GM18502 (cell line): ENCODE data around the gene RIGI.
"Not testable (repeated sequence)": the region's sequence is repeated elsewhere in the genome, so short reads cannot be mapped to it uniquely, and the experiment has no call there.

Experiments
- ATAC-seq: cut with Tn5 transposase; IDR thresholded peaks from one replicate; pipeline ENCODE4 v1.9.1; 2021; ENCODE audit warnings: mild to moderate bottlenecking; ENCODE audit not compliant: unreplicated experiment, poor library complexity

Gene RIGI

DNA sequence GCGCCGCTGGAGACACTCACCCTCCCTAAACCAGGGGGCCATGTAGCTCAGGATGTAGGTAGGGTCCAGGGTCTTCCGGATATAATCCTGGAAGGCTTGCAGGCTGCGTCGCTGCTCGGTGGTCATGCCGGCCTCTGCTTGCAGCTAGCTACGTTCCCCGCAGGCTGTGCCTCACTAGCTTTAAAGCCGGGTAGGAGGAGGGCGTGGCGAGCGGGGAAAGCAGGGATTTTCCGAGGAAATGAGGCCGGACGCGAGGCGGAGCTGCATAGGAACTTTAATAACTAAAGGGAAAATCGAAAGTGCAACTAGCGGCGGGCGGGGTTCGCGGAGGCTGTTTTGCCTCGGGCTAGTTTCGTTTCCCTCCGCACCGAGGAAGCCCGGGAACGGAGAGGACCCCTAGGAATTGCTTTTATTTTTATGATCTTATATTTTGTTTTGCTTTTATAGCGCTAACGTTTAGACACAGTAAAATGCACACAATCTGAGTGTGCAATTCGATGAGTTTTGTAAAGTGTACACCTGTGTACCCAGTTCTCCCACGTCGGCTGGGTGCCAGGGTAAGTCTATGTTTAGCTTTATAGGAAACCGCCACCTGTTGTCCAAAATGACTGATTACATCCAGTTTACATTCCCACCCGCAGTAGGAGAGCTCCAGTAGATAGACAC, at the start of gene RIGI:
Gene RIGI (minus strand): TSS at position 156 of the 666 bp plus-strand sequence. CDS start 30 bp downstream, at position 126.
- ATAC-seq, result peak; percentile 77

DNA sequence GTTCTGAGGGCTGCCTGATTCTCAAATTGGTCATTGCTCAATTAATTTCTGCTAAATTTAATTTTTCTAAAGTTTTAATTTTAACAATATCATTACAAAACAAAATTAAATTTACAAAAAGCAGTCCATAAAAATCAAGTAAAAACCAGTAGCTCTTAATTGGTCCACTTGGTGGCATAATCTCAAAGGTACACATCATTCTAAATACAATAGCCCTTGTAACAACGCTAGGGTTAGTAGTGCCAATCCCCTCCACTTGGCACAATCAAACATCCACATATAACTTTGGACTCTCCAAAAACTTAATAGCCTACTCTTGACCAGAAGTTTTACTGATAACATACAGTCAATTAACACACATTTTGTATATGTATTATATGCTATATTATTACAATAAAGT, 48.9 kb upstream of the RIGI start:
- no peak for ATAC-seq

DNA sequence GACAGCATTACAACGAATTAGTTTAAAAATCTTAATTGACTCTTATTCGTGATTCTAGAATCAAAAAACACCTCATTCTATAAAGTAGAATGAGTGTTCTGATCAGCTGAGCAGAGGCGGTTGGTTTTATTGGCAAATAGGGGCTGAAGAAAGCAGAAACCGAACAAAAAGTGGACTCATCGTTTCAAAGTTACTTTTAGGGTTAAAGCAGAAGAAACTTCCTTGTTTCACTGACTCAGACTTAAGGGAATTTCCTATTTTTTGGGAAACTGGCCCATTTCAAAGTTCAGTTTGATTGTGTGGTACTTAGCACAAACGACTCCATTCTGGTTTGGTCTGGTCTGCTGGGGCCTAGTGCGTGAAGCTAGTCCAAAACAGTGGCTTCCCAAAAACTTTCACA, 47.8 kb upstream of the RIGI start:
- no peak for ATAC-seq

DNA sequence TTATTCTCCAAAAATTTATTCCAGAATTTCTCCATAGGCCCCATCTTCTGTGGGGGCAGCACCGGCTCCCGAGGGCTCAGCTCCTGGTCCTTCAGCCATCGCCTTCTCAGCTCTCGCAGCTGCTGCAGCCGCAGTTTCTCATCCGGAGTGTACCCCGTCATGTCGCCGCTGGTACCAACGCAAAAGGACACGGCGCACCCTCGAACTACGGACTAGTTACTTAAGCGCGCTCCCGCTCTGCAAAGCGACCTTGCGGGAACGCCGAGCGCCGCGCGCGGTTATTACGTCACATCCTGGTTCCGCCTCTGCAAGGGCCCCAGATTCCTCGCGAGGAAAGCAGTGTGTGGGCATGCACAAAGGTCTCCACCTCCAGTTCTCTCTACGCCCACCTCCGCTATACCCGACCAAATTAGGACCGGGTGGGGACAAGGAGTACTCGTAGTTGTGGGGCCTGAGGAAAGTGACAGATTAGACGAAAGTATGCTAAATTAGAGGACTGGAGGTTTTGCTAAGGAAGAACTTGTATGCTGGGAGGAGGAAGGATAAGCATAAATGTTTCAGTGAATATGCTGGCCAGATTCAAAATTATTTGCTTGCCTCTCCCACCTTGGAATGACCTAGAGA, 47.0 kb upstream of the RIGI start, which contains the start of gene NDUFB6:
Gene NDUFB6 (minus strand): TSS at position 260 of the 624 bp plus-strand sequence. CDS start 99 bp downstream, at position 161.
- ATAC-seq, result peak; percentile 86

DNA sequence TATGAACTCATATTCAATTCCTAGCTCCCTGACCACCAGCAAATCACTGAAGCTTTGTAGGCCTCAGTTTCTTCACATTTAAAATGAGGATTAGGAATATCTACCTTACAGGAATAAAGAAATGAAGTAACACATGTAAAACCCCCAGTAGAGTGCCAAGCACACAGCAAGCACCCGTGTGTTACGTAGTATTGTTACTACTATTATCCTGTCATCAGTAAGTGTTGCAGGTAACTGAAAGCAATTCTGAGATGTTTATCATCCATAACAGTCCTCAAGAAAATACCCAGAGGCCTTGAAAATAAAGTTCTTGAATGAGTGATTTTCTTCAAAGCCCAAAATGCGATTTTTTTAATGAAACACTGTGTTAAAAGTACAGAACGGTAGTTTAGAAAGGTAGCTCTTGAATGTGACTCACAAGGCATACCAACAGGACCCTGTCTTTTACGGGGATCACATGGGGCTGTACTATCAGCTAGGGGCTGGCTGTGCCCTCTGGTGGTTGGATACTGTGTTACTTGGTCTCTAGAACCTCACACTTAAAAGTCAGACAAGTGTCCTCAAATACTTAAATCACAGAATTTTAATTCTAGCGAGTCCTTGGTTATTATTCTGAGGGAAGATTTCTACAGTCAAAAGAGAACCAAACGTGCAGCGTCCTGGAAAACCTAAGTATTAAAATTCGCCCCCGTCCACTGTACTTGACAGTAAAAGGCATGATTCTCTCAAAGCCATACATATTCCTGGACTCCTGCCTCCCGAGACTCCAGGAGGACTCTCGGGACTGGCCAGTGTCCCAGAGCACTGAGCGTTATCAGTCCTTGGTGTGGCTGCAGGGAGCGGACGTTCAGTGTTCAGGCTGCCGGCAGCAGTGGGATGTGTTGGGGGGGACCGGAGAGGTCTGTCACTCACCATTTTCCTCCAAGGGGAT, 46.2 kb upstream of the RIGI start:
- peak; percentile 91 for ATAC-seq

DNA sequence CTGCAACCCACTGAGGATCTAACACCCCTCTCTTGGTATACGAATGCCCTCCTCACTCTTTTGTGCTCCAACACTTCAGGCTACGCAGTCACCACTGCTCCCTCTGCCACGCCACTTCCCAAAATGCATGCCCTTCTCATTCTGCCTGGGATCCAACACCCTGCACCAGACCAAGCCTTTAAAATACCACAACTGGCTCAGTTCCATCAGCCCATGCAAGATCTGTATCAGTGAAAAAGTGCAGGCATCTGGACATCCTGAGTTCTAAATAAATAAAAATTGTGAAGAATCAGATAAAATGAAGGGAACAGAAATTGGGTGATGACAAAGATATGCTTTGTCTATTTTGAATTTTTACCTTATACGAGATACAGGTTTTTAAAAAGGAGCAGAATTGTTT, 44.3 kb upstream of the RIGI start:
- no peak for ATAC-seq

DNA sequence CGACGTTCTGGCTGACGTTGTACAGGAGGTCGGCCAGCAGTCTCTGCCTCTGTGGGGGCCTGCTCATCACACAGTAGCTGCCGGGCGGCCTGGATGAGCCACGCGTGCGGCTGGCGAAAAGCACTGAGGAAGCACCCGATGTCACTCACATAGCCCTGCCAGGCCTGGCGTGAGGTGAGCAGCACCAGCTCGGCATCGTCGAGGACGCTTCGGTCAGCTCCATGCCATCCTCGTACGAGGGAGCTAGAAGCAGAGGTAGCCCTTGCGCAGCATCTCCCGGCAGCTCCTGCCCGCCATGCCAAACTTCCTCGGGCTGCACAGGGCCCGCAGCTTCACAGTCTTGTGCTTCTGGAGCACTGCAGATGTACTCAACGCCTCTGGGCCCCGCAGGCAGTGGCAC, 40.8 kb upstream of the RIGI start:
- no peak for ATAC-seq

DNA sequence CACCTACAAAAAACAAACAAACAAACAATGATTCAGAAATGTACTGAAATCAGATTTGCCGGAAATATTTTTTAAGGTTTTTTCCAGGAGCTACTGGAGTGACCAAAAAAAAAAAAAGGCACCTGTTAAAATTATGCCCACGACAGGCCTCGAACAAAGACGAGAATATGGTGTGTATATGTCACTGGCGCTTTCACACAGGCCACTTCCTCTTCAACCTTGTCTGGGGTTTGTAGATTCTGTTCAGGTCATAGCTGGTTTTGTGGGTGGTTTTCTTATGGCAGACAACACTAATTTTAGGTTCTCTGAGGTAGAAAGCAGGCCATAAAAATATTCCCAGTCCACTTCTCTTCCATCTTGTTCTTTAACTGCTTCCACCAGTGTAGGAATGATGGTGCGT, 40.0 kb upstream of the RIGI start:
- no peak for ATAC-seq

DNA sequence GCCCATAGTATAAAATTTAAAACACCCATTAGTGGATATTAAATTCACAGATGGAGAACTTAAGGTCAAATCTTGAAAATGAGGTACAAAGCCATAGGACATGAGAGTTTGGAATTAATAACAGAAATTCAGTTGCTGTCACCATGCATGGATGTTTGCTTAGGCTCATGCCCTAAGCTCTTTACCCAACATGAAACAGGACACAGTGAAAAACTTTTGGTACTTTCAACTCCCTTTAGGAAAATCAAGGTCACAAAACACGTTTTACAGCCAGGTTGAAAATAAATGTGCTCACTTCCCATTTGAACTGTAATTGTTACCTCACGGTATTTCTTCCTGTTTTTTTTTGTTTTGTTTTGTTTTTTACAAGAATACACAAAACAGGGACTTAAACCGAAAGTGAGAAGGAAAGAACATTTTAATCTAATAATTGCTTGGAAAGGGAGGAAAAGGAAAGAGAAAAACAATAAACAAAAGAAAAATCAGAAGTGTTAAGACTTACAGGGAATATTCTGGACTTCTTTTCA, 32.5 kb upstream of the RIGI start:
- ATAC-seq, result no peak

DNA sequence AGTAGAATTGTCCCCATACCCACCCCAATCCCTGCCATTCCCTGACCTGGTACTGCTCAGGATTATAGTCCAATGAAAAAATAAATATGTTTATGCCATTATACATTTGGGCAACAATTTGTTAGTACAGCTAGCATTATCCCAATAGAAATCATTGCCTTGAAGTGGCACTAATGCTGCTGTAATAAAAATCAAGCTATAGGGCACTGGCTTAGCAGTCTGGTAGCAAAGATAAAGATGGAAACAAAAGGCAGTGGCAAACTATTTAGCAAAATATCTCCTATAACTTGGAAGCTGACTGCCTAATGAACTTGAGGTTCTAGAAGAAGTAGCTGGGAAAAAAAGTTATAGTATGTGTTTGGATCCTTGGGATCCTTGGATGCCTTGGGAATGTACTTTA, 28.6 kb upstream of the RIGI start:
- ATAC-seq, result no peak

DNA sequence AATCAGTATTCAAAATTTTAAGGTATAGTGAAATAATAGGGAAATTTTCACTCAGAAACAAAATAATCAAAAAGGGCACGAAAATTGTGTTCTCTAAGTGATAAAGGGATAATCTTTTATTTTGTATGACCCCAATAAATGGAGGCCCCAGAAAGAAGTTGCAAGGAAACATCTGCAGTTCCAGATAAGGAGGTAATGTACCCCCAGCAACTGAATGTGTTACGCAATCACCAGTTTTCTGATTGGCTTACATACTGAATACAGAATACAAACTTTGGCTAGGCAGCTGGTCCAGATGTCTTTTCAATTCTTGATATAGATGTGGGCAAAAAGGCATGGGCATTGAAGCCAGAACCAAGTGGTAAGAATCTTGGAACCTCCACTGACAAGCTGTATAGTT, 28.1 kb upstream of the RIGI start:
- ATAC-seq, result no peak

DNA sequence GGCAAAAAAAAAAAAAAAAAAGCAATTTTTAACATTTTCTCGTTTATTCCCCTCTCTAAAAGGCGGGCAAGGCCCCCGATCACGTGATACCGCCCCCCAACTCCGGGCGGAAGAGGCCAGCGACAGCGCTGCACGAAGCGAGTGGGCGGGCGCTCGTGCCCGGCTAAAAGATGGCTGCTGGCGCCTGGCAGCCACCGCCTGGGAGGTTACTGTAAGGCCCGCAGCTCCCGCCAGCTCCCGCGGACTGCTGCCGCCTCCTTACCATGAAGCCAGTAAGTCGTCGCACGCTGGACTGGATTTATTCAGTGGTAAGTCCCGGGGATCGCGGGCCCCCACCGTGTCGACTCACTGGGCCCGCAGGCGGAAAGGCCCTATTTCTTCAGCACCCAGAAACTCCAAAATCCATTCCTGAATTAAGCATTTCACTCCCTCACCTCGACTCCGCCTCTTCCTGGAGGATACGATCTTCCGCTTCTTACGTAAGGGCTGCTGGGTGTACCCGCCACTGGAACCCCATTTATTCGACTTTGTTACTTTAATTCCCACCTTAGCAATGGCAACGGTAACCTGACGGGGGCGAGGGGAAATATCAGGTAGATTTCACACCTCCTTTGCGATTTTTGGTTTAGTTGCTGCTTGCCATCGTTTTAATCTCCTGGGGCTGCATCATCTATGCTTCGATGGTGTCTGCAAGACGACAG, 26.3 kb upstream of the RIGI start, which contains the start of the genes SMIM27 and TOPORS:
Gene SMIM27 (plus strand): TSS at position 156 of the 701 bp plus-strand sequence. CDS start 108 bp downstream, at position 264.
Gene TOPORS (minus strand): TSS at position 415 of the 701 bp plus-strand sequence. CDS start 150 bp downstream, at position 265.
- ATAC-seq, result peak; percentile 78

DNA sequence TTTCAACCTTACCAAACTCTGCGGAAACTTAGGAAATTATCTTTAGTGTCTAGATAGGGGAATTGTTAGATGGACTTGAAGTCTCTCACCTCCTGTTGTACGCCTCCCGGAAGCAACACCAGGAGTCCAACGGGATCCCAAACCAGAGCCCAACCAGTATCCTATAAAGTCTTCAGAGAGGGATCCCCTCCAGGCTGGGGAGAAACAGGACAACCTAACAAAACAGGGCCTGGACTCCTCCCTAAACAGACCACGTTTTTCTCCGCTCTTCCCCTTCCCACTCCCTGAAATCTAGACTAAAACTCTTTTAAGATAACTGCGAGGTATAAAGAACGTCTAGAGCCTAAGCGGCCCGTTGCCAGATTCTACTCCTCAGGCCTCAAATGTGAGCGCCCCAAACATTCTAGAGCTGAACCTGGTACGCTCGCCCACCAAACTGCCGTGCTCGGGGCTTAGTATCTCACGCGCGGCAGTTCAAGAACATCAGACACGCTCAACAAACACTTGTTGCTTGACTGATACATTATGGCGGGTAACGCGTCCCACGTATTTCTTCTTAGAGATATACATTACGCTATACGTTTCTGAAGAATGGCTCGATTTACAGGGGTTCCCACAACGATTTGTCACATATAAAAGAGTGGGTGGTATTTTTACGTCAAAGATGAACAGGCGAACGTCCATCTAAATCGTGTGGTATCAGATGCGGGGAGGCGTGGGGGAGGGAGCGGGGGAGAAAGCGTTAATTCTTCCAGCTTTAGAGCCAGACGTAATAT, 25.5 kb upstream of the RIGI start:
- ATAC-seq, result peak; percentile 8

DNA sequence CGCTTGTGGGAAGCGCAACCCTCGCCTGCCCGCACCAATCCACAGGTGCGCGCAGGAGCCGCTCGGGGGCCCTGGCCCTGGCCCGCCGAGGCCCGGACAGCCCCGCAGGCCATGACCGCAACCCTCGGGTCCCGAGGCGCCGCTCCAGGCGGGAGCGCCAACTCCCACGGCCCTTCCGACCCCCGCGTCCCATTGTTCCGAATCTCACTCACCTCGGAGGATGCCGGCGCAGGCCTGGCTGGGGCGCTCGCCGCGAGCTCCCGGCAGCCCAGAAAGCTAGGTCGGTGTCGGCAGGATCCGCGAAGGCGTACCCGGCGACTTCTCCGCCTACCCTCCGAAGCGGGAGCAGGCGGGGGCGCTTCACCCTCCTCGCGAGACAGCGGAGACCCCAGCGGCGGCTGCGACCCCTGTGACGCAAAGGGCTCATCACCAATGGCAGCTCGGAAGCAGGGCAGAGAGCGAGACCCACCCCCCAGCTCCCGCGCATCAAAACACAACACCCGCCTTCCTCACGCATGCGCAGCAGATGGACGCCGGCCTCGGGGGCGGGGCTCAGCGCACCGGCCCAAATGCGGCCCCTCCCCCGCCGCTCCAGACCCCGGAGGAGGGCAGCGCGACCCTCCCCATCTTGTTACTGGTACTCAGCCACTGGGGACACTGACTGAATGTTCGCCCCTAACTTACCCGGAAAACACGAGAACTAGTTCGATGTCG, 24.7 kb upstream of the RIGI start:
- peak; percentile 60 for ATAC-seq

DNA sequence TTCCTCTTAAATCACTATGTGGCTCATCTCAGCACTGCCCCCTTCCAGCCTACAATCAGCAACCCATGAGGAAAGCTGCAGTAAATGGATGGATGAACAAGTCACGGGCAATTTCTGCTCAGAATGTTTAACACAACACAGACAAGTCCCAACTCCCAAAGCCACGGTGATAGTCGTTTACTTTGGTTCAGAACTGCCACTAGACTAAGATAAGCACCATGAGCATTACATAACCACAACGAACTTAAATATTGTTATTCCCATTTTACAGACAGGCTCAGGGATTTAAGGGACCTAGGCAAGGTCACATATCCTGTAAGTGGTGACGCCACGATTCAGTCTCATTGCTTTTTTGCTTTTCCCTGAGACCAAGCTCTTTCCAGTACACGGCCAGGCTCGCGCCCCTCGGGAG, 24.2 kb upstream of the RIGI start:
- no peak for ATAC-seq

DNA sequence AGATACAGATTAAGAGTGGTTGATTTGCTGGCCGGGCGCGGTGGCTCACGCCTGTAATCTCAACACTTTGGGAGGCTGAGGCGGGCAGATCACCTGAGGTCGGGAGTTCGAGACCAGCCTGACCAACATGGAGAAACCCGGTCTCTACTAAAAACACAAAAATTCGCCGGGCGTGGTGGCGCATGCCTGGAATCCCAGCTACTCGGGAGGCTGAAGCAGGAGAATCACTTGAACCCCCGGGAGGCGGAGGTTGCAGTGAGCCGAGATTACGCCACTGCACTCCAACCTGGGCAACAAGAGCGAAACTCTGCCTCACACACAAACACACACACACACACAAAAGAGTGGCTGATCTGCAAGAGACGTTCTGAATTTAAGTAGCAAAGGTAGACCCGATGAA, 22.2 kb upstream of the RIGI start:
- not testable (repeated sequence) for ATAC-seq

DNA sequence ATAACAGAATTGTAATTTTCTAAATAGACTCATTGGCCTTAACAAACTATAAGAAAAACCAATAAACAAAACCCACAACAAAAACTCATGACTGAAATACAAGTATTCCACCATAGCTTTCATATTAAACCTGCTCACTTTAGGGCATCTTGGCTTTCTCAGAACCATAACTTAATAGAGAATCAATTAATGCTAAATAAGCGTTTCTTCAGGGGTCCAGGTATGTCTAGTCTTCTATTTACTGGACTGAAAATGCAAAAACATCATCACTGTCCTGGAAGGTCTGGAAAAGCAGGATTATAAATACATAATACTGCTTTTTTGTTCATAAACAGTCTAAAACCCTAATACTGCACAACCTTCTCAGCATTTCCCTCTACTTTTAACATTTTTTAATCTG, 19.9 kb upstream of the RIGI start:
- no peak for ATAC-seq

DNA sequence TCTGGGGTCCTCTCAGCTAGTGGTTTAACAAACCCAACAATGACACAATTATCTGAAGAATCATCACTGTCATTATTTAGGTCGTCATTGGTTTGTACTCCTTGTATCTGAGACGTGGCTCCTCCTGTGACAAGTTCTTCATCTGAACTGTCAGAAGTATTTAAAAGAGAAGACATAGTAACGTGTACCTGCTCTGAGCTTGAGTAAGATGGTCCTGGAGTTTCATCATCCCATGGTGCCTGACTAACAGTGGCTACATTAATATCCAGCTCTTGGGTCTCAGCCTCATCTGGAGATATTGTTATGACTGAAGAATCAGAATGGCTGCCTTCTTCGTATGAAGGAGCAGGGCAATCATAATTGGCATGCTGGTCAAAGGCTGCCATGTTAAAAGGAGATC, 17.1 kb upstream of the RIGI start:
- no peak for ATAC-seq

DNA sequence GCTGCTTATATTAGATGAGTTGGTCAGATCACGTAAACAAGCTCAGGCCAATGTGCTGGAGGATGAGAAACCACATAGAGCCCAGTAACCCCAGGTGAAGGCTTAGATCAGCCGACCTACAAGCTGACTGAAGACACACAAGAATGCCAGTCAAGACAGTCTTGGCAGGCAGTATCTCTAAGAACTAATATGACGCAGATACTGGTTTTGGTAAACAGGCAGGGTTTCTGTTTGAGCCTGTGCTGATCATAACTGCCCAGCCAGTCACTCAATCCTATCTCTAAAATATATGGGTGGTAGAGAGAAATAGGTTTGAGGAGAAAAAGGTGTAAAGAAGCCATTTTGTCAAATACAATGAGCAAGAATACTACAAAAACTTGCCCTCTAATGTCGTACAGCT, 7.8 kb upstream of the RIGI start:
- no peak for ATAC-seq
